Measurements from ENCODE around the gene MB21D2.
A peak's percentile ranks its signal among the peaks of the same experiment; 100 is the strongest.
"Not testable (repeated sequence)": the region's sequence is repeated elsewhere in the genome, so short reads cannot be mapped to it uniquely, and the experiment has no call there.

The MB21D2 gene

GRCh38 chr3:192917404-192918274, at the start of gene MB21D2:
Gene MB21D2, minus strand, starts transcription at chr3:192917856. Its CDS starts 16 bp downstream, at chr3:192917840.
- peak; percentile 55 for DNase-seq

GRCh38 chr3:192964959-192965719, 47.5 kb upstream of the MB21D2 start:
- not testable (repeated sequence) for DNase-seq

- no peak for DNase-seq
These were observed 42.1 kb upstream of the MB21D2 start for GRCh38 chr3:192959773-192960172.

GRCh38 chr3:192958219-192958872, 40.7 kb upstream of the MB21D2 start:
- DNase-seq, result no peak

- DNase-seq, result no peak
These were observed 39.9 kb upstream of the MB21D2 start for GRCh38 chr3:192957441-192958021.

GRCh38 chr3:192953926-192954325, 36.3 kb upstream of the MB21D2 start:
- DNase-seq, result no peak

- DNase-seq, result no peak
These were observed 29.8 kb upstream of the MB21D2 start for GRCh38 chr3:192947421-192947820.

GRCh38 chr3:192943393-192943792, 25.7 kb upstream of the MB21D2 start:
- no peak for DNase-seq

GRCh38 chr3:192942625-192943024, 25.0 kb upstream of the MB21D2 start:
- DNase-seq, result no peak

- no peak for DNase-seq
These were observed 22.5 kb upstream of the MB21D2 start for GRCh38 chr3:192940129-192940528.

GRCh38 chr3:192935441-192935840, 17.8 kb upstream of the MB21D2 start:
- no peak for DNase-seq

GRCh38 chr3:192933779-192934460, 16.3 kb upstream of the MB21D2 start:
- DNase-seq, result no peak

GRCh38 chr3:192933259-192933658, 15.6 kb upstream of the MB21D2 start:
- DNase-seq, result no peak

- no peak for DNase-seq
These were observed 14.2 kb upstream of the MB21D2 start for GRCh38 chr3:192931825-192932224.

- DNase-seq, result no peak
These were observed 12.9 kb upstream of the MB21D2 start for GRCh38 chr3:192930577-192930976.

GRCh38 chr3:192929755-192930547, 12.3 kb upstream of the MB21D2 start:
- no peak for DNase-seq

- no peak for DNase-seq
These were observed 11.5 kb upstream of the MB21D2 start for GRCh38 chr3:192929146-192929545.

GRCh38 chr3:192928720-192929119, 11.1 kb upstream of the MB21D2 start:
- no peak for DNase-seq

GRCh38 chr3:192928016-192928415, 10.4 kb upstream of the MB21D2 start:
- no peak for DNase-seq

GRCh38 chr3:192927016-192927415, 9.4 kb upstream of the MB21D2 start:
- no peak for DNase-seq

- no peak for DNase-seq
These were observed 6.1 kb upstream of the MB21D2 start for GRCh38 chr3:192923731-192924130.

GRCh38 chr3:192921793-192922192, 4.1 kb upstream of the MB21D2 start:
- DNase-seq, result no peak

All from stimulated activated CD4-positive, alpha-beta T cell treated with anti-CD3 and anti-CD28 coated beads, Interleukin-4, amount 100 ng/mL, for 1 hour (primary cell).